ENCODE results near the gene HERC3.
A peak's percentile ranks its signal among the peaks of the same experiment; 100 is the strongest.

Gene HERC3

DNA sequence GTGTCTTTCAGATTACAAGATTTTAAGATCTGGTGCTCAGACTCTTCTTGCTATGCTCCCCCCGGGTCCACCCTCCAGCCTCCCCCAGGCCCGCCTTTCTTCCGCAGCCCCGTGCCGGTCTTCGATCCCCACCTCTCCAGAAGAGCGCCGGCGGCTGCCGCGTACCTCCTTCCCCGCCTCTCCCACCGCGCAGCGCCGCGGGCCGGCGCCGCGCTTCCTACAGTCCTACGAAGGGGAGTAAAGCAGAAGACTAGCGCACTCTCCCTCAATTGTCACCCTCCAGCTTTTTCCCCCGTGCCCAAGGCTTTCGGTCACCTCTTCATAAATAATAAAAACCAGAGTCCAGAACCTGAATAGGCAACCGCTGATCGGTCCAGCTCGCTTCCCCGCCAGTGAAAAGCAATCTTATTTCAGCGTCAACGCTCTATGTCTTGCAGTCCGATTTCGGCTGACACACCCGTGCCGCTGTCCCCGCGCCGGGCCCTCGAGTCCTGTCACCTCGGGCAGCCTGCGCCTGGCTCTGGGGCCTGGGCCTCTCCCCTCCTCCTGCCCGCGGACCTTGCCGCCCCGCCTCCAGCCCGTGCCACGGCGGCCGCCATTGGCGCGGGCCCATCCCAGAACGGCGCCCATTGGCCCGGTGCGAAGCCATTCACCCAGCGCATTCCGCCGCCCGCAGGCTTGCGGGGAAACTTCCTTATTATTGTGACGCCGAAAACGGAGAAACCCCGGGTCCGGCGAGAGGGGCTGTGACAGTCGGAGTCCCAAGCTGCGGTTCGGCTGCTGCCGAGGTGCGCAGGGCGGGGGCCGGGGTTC lies at the start of gene HERC3:
Gene HERC3 (plus strand): TSS at position 694 of the 813 bp plus-strand sequence. CDS start 13,344 bp downstream, outside the sequence.
- peak; percentile 82 for DNase-seq (ENCODE audit: low read depth)

- no peak for DNase-seq (ENCODE audit: low read depth)
Observed at GRCh38 chr4:88549815-88550214, 42.5 kb upstream of the HERC3 start.

GRCh38 chr4:88567591-88567990 lies 24.7 kb upstream of the HERC3 start:
- DNase-seq (ENCODE audit: low read depth) = no peak

GRCh38 chr4:88570001-88570400 lies 22.3 kb upstream of the HERC3 start:
- DNase-seq (ENCODE audit: low read depth) = no peak

- DNase-seq (ENCODE audit: low read depth) = no peak
Observed at GRCh38 chr4:88573276-88573980, 18.9 kb upstream of the HERC3 start.

GRCh38 chr4:88573995-88574394 lies 18.3 kb upstream of the HERC3 start:
- no peak for DNase-seq (ENCODE audit: low read depth)

GRCh38 chr4:88575186-88575585 lies 17.1 kb upstream of the HERC3 start:
- DNase-seq (ENCODE audit: low read depth) = no peak

DNA sequence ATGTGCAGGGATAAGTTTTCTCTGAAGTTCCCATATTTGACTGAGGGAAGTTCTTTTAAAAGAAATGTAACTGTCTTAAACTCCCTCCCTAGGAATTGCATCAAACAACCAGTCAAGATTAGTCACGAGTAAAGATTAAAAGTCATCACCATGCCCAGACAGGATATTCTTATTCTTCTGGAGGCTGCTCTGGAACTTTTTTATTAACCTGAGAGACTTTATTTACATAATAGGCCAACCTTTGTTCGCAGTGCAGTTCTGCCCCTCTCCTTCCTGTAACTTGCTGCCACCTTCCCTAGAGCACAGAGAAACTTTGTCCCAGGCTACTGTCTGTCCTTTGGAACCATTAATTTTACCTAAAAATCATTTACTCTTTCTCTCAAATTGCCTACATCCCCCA lies 9.8 kb upstream of the HERC3 start:
- DNase-seq (ENCODE audit: low read depth) = no peak

DNA sequence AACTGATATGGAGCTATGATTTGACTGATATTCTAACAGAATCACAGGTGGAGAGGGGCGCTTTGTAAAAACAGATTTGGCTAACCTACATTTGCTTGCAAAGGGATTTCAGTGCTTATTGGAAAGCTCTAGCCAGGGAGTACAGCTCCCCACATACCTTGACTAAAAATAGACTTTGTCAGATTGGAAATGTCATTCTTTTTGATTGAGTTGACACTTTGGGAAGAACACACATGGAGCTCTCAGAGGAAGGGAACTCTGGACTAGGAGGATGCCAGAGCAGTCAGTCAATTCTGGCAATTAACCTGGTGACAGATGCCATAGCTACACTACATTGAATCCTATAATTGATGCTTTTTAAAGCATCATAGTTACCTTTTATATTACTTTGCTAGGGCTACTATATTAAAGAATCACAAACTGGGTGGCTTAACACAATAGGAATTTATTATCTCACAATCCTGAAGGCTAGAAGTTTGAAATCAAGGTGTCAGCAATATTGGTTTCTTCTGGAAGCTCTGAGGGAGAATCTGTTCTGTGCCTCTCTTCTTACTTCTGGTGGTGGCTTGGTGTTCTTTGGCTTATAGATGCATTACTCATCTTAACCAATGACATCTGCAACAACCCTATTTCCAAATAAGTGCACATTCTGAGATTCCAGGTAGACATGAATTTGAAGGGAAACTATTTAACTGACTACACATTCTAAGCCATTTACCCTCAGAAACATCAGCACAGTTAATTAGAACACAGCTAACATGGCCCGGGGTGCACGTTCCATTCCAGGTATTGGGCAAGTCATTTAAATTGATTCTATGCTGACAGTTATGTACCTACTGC lies 8.4 kb upstream of the HERC3 start:
- no peak for DNase-seq (ENCODE audit: low read depth)

- no peak for DNase-seq (ENCODE audit: low read depth)
Observed at GRCh38 chr4:88584471-88584900, 7.8 kb upstream of the HERC3 start.

DNA sequence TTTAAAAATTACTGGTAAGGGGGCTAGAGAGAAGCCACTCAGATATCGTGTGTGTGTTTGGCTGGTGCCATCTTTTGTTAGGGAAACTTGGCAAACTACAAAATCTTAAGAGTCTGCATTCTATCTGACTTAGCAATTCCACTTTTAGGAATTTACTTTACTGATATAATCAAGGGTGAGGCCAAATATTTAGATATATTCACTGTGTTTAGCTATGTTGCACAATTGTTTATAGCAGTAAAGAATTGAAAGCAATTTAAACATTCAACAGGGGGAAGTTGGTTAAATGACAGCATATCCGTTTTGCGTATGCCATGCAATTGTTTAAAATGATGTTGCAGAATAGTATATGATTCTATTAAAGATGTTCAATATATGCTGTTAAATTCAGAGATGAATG lies 6.4 kb upstream of the HERC3 start:
- DNase-seq (ENCODE audit: low read depth) = no peak

GRCh38 chr4:88587306-88587705 lies 5.0 kb upstream of the HERC3 start:
- no peak for DNase-seq (ENCODE audit: low read depth)

DNA sequence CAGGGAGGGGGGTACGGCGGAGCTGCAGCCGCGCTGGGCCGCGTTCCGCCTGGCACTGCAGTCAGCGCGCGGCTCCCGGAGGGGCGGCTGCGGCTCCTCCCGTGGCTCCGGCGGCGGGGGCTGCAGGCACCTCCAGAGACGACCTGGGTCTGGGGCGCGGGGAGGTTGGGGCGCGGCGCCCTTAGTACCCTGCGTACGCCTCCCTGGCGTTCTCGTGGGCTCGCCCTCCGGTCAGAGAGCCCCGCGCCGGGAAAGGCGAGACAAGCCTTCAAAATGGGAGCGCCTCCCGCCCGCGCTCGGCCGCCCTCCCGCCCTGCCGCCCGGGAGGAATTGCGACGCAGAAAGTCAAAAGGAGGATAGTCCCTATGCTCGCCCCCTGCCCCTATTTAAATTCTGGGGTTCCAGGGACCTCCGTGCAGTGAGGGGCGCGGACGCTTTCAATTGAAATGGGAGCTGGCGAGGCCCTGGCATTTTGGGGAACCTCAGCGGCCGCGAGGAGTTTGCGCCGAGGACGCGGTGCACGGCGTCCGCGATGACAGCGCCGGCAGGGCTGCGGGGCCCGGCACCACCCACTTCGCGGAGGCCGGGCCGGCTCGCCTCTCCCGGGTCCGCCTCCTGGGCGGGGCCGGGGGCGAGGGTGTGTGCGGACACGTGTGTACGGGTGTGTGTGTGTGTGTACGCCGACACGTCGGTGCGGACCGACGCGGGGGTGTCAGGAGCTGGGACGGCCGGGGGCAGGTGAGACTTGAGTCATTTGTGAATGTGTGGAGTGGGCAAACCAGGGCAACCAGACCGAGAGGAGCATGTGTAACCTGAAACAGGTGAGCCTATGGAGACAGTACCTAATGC lies 544 bp downstream of the HERC3 start:
- peak; percentile 78 for DNase-seq (ENCODE audit: low read depth)

DNA sequence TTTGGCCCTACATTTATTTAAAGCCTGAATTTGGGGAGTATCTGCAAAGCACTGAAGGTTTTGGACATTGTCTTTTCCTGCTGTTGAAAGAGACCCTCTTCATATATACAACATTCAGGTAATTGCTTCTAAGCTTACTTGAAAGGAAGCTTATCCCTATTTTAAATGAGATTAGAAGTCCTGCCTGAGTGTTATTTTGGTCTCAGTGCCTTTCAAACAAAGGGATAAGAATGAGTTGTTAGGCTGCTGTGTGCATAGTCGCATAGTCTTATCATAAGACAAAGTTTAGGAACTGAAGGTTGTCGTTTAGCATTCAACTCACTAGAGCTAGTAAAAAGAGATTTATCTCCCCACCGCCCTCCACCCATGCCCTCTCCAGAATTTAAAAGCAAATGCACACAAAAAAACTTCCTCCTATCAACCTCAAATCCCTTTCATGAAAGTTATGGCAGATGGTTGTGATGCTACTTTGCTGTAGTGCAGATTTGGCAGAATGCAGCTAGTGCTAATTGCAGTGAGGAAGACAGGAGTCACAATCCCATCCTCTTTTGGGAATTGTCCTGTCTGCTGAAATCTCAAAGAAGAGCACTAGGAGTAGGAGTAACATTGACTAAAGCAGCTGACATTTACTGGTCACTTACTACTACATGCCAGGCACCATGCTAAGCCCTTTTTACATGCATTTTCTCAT lies 5.8 kb downstream of the HERC3 start:
- DNase-seq (ENCODE audit: low read depth) = no peak

GRCh38 chr4:88599298-88599697 lies 7.0 kb downstream of the HERC3 start:
- no peak for DNase-seq (ENCODE audit: low read depth)

GRCh38 chr4:88599714-88600113 lies 7.4 kb downstream of the HERC3 start:
- no peak for DNase-seq (ENCODE audit: low read depth)

DNA sequence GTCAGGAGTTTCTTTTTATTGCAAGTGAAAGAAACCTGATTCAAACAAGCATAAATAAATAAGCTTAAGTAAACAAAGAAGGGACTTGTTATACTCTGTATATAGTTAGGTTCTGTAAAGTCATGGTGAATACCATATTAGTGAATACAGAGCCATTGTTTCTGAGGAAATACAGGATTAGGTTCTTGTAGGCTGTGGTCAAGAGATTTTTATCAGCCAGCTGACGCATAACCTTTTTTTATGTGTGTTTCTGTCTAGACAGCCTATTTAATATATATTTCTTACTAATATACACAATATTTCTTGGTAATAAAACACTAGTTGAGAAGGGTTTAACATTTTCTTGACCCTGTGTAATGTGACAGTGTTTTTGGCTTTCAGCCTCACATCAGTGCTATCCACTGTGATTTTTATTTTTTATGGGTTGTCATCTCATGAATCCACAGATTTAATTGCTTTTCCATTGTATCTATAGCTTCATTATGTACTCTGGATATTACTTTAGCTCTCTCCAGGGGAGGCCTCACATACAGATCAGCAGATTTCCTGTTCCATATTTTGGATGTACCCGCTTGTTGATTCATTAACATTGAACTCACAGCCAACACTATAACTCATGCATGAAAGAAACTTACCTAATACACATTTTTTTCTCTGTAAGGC lies 8.0 kb downstream of the HERC3 start:
- no peak for DNase-seq (ENCODE audit: low read depth)

DNA sequence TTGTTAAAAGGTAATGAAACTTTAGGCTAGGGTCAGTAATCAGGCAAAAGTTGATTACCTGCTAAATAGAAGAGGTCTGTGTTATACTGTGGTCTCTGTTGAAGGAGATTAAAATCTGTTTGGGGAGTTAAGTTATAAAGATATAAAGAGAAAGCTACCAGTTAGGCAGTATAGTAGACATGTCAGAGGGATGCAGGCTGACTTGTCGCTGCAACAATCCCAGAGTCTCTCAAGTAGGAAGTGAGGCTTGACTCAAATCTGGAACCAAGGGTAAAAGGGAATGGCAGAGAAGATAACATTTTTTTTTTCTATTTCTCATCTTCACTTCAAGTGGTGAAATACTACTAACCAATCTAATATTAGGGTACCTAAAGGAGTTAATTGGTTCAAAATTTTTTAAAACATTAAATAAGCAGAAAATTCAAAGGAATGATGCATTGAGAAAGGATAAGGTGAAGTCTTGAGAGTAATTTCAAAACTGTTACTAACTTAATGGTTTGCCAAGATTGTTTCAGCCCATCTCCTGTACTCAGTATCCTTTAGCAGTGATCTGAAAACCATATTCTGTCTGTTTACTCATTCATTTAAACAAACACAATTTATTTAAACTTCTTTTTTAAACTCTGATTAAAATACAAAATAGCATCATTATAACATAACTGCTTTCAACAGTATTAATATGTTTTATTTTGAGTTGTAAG lies 12.8 kb downstream of the HERC3 start:
- no peak for DNase-seq (ENCODE audit: low read depth)

DNA sequence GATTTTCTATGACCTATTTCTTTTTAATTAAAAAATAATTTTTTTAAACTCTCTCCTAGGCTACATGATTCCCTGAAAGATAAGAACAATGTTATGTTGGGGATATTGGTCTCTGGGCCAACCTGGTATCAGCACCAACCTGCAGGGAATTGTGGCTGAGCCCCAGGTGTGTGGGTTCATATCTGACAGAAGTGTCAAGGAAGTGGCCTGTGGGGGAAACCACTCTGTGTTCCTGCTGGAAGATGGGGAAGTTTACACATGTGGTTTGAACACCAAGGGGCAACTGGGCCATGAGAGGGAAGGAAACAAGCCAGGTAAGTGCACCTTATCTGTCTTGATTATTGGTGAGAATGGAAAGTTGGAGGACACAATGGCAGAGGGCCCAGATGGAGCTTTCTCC lies 13.5 kb downstream of the HERC3 start:
- no peak for DNase-seq (ENCODE audit: low read depth)

GRCh38 chr4:88606832-88607231 lies 14.6 kb downstream of the HERC3 start:
- no peak for DNase-seq (ENCODE audit: low read depth)
